ENCODE results near the gene PRMT2. TPM values are rescaled to one million over a fixed set of nuclear protein-coding genes. Genes with fewer than 3 reads are reported as not detected.
A peak's percentile ranks its signal among the peaks of the same experiment; 100 is the strongest.

The PRMT2 gene
- total RNA-seq, 1 donor from 2014 or later, result 121 TPM

DNA sequence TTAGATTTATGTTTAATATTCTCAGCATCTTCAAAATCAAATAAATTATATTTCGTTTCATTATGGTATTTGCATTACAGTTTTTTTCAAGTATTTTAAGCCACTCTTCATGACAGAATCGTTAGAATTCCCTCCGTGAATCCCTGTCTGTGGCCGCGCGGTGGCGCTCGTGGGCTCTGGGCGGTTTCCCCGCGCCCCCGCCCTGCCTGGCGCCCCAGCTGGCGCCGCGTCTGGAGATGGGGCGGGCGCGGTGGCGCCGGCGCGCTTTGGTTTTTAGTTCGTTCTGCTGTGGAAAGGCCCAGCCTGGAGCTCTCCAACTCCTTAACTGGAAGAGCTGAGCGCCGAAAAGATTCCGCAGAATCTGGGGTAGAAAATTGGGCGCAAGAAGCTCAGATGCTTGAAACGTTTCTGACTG, 25.7 kb downstream of the PRMT2 start:
- intact Hi-C loops (cut with DNase I), result no loop called here
- peaks cover 5% of the 10 kb centered on the region for H3K4me1 ChIP-seq
- no peaks in the 10 kb centered on the region for H3K27me3 ChIP-seq (ENCODE audit: low read depth)
- H3K36me3 ChIP-seq, result peaks cover 56% of the 10 kb centered on the region
- H3K9me3 ChIP-seq, result no peaks in the 10 kb centered on the region
- ATAC-seq (peak; percentile 86 to 87), DNase-seq (peak; percentile 76)
- H3K4me3 ChIP-seq, result peak overlapping the region; percentile 39
- TF ChIP-seq CTCF (IDR thresholded peaks at IDR 0.05), result peak; percentile 77
- H3K27ac ChIP-seq, result no peak overlapping the region

DNA sequence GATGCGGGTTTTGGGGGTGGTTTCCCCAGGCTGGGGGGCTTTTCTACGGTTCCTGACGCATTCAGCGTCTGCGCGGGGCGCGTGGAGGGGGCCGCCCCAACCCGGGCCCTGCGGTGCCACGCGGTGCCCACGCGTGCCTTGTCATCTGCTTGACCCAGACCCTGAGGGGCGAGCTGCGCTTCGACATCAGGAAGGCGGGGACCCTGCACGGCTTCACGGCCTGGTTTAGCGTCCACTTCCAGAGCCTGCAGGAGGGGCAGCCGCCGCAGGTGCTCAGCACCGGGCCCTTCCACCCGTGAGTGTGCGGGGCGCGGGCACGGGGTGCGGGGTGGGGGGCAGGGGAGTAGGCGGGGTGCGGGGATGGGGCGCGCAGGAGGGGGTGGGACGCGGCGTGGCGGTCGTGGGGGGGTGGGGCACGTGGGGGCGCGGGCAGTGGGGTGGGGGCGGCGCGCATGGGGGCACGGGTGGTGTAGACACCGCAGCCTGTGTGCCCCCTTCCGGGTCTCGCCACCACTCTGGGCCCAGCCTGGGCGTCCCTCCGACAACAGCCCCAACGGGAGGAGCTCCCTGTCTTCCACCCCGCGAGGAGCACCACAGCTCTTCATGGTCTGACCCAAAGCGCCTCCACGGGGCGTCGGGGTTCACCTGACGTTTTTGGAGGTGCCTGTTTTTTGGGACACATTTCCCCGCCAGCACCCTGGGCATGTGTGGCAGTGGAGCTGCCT, 26.3 kb downstream of the PRMT2 start:
- no peak overlapping the region for H3K27ac ChIP-seq
- DNase-seq (no peak), ATAC-seq (peak; percentile 10 to 33)
- peak overlapping the region; percentile 39 for H3K4me3 ChIP-seq
- intact Hi-C loops (cut with DNase I), result no loop called here
- peaks cover 5% of the 10 kb centered on the region for H3K4me1 ChIP-seq
- no peak for TF ChIP-seq CTCF (IDR thresholded peaks at IDR 0.05)
- no peaks in the 10 kb centered on the region for H3K9me3 ChIP-seq
- H3K27me3 ChIP-seq (ENCODE audit: low read depth), result peaks cover 1% of the 10 kb centered on the region
- peaks cover 56% of the 10 kb centered on the region for H3K36me3 ChIP-seq

- H3K27ac ChIP-seq, result no peak overlapping the region
- H3K4me1 ChIP-seq, result peaks cover 10% of the 10 kb centered on the region
- H3K27me3 ChIP-seq (ENCODE audit: low read depth), result peaks cover 6% of the 10 kb centered on the region
- peak; percentile 4 to 21 for ATAC-seq
- H3K4me3 ChIP-seq, result no peak overlapping the region
- no peak for DNase-seq
- H3K36me3 ChIP-seq, result peaks cover 52% of the 10 kb centered on the region
- intact Hi-C loops (cut with DNase I), result no loop called here
- H3K9me3 ChIP-seq, result no peaks in the 10 kb centered on the region
- TF ChIP-seq CTCF (IDR thresholded peaks at IDR 0.05), result no peak
These were observed 26.8 kb downstream of the PRMT2 start for GRCh38 chr21:46662367-46662654.

GRCh38 chr21:46662765-46663500, 27.5 kb downstream of the PRMT2 start:
- Histone ChIP-seq H3K27ac (no peak overlapping the region), H3K4me1 (peaks cover 16% of the 10 kb centered on the region), H3K36me3 (peaks cover 46% of the 10 kb centered on the region), H3K9me3 (no peaks in the 10 kb centered on the region), H3K27me3 (ENCODE audit: low read depth) (peaks cover 11% of the 10 kb centered on the region), H3K4me3 (no peak overlapping the region)
- DNase-seq, result no peak
- no peak for ATAC-seq
- intact Hi-C loops (cut with DNase I), result no loop called here
- TF ChIP-seq CTCF (IDR thresholded peaks at IDR 0.05), result no peak

DNA sequence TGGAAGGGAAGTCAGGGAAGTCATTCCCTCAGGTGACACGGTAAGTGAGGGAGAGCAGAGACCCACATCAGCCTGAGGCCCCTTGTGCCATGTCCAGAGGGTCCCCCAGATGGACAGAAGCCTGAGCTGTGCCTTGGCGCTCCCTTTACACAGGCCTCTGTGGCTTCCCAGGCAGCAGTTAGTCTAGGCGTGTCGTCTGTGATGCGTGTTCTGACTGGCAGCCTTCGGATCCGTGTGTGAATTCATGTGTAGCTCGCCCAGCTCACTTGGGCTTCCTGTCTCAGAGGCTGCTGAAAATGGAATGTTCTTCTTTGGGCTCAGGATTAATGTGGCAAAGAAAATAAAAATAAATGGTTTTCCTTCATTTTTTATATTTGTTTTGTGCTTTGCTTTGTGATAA, 28.3 kb downstream of the PRMT2 start:
- Histone ChIP-seq H3K36me3 (peaks cover 38% of the 10 kb centered on the region), H3K4me1 (peaks cover 20% of the 10 kb centered on the region), H3K9me3 (no peaks in the 10 kb centered on the region), H3K4me3 (no peak overlapping the region), H3K27ac (no peak overlapping the region), H3K27me3 (ENCODE audit: low read depth) (peaks cover 16% of the 10 kb centered on the region)
- no peak for TF ChIP-seq CTCF (IDR thresholded peaks at IDR 0.05)
- DNase-seq (no peak), ATAC-seq (no peak)
- intact Hi-C loops (cut with DNase I), result no loop called here

Measured in lower lobe of right lung (tissue), 2 donors.